ENCODE measurements around the gene KSR1. TPM values are rescaled to one million over a fixed set of nuclear protein-coding genes. Genes with fewer than 3 reads are reported as not detected.
"Not testable (repeated sequence)": the region's sequence is repeated elsewhere in the genome, so short reads cannot be mapped to it uniquely, and the experiment has no call there.

The KSR1 gene
- total RNA-seq, 2 experiments from 2014 or later = 53.9 to 58.2 TPM

DNA sequence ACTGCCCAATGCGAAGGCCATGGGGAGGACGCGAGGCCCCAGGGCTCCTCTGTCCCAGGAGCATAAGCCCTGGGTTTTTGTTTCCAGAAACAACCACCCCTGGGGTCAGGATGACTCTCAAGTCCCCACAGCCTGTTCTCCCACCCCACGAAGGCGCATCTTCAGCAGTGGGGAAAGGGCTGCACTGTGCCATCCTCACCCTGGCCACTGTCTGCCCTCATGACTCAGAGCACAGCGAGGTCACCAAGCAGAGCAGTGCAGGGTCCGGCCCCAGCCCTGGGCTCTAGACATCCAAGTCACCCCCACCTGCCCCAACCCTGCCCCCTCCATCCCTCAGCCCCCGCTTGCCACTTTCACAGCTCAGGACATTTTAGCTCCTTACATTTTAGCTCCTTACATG lies 22.7 kb upstream of the KSR1 start:
- Mint-ChIP-seq H3K9me3 (peaks cover under 1% of the 10 kb centered on the region), H3K36me3 (ENCODE audit: low read depth) (no peaks in the 10 kb centered on the region), H3K27me3 (no peaks in the 10 kb centered on the region), H3K4me1 (ENCODE audit: low read depth) (no peaks in the 10 kb centered on the region), H3K27ac (no peak overlapping the region), H3K4me3 (no peak overlapping the region)
- CTCF ChIA-PET = interaction anchor here (0.8 kb wide), 1 partner anchor 169 kb away, joined by 3 read pairs; no protein-coding TSS in a partner anchor
- TF ChIP-seq, protein P1, sequence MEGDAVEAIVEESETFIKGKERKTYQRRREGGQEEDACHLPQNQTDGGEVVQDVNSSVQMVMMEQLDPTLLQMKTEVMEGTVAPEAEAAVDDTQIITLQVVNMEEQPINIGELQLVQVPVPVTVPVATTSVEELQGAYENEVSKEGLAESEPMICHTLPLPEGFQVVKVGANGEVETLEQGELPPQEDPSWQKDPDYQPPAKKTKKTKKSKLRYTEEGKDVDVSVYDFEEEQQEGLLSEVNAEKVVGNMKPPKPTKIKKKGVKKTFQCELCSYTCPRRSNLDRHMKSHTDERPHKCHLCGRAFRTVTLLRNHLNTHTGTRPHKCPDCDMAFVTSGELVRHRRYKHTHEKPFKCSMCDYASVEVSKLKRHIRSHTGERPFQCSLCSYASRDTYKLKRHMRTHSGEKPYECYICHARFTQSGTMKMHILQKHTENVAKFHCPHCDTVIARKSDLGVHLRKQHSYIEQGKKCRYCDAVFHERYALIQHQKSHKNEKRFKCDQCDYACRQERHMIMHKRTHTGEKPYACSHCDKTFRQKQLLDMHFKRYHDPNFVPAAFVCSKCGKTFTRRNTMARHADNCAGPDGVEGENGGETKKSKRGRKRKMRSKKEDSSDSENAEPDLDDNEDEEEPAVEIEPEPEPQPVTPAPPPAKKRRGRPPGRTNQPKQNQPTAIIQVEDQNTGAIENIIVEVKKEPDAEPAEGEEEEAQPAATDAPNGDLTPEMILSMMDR (IDR thresholded peaks at IDR 0.05) = no peak
- intact Hi-C loops (cut with micrococcal nuclease) = no loop called here
- POLR2A ChIA-PET = no interaction called here
- no peak for ATAC-seq
- DNase-seq = no peak

DNA sequence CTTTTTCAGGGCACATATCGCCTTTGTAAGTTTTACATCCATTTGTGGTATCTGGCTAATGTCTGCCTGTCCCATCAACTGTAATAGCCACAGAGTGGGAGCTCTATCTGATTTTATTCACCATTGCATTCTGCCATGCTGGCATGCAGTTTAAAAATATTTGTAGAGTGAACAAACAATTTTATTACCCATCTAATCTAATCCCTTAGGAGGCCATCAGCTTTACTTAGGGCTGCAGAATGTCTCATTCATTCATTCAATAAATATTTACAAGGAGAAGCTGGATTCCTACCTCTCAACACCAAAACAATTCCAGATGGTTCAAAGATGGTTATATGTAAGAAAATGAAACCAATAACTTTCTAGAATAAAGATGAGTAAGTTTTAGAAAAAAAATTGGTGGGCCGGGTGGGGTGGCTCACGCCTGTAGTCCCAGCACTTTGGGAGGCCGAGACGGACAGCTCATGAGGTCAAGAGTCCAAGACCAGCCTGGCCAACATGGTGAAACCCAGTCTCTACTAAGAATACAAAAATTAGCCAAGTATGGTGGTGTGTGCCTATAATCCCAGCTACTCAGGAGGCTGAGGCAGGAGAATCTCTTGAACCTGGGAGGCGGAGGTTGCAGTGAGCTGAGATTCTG lies 20.7 kb upstream of the KSR1 start:
- H3K27ac Mint-ChIP-seq; ATAC-seq; H3K27me3 Mint-ChIP-seq; intact Hi-C loops (cut with micrococcal nuclease); DNase-seq; H3K9me3 Mint-ChIP-seq; POLR2A ChIA-PET; H3K4me1 Mint-ChIP-seq (ENCODE audit: low read depth); H3K36me3 Mint-ChIP-seq (ENCODE audit: low read depth); H3K4me3 Mint-ChIP-seq: not testable (repeated sequence)
- CTCF ChIA-PET = interaction anchor here (0.8 to 1.4 kb wide), 2 partner anchors 15 to 167 kb away, joined by 3 to 4 read pairs; no protein-coding TSS in a partner anchor

DNA sequence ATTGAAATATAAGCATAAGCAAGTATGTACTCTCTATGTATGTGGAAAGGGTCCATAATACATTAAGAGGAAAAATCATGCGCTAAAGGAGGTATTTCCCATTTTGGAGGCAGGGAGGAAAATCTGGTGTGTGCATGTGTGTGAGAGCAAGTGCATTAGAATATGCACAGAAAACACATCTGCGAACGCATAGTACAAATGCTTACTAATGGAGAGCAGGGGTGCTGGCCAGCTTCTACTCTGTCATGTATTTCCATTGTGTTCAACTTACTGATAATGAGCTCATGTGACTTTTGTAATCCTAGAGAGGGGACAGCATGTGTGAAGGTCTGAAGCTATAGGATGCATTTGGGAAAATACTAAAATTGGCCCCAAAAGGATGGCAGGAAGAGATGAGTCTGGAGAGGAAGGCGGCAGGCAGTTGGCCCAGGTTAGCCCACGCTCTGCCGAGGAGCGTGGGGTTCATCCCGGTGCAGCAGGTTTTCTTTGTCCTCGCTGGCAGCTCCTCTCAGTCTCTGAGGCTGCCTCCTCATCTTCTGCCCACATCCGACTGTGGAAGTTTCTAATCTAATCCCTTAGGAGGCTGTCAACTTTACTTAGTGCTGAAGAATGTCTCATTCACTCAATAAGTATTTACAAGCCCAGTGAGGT lies 17.8 kb upstream of the KSR1 start:
- no peak overlapping the region for H3K4me3 Mint-ChIP-seq
- no peak for ATAC-seq
- H3K27ac Mint-ChIP-seq = no peak overlapping the region
- intact Hi-C loops (cut with micrococcal nuclease) = no loop called here
- no peaks in the 10 kb centered on the region for H3K4me1 Mint-ChIP-seq (ENCODE audit: low read depth)
- no peaks in the 10 kb centered on the region for H3K9me3 Mint-ChIP-seq
- POLR2A ChIA-PET = no interaction called here
- TF ChIP-seq, protein P1 (IDR thresholded peaks at IDR 0.05) = no peak
- DNase-seq = no peak
- no peaks in the 10 kb centered on the region for H3K36me3 Mint-ChIP-seq (ENCODE audit: low read depth)
- peaks cover 2% of the 10 kb centered on the region for H3K27me3 Mint-ChIP-seq
- CTCF ChIA-PET = no interaction called here

DNA sequence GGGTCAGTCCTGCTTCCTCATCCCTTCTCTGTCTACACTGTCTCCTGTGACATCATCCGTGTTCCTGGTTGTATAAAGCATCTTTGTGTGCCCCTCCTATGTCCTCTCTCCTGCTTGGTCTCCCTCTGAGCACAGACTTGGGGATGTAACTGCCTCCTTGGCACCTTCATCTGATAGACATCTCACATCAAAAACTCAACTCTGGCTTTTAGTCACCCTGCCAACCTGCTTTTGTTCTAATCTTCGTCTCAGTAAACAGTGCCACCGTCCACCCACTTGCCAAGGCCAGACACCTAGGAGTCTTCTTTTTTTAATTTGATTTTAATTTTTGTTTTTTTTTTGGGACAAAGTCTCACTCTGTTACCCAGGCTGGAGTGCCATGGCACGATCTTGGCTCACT lies 16.9 kb upstream of the KSR1 start:
- peaks cover 2% of the 10 kb centered on the region for H3K27me3 Mint-ChIP-seq
- ChIA-PET CTCF (no interaction called here), POLR2A (no interaction called here)
- no peak overlapping the region for H3K27ac Mint-ChIP-seq
- no peak overlapping the region for H3K4me3 Mint-ChIP-seq
- ATAC-seq = no peak
- TF ChIP-seq, protein P1 (IDR thresholded peaks at IDR 0.05) = no peak
- H3K4me1 Mint-ChIP-seq (ENCODE audit: low read depth) = no peaks in the 10 kb centered on the region
- H3K9me3 Mint-ChIP-seq = no peaks in the 10 kb centered on the region
- no peak for DNase-seq
- no peaks in the 10 kb centered on the region for H3K36me3 Mint-ChIP-seq (ENCODE audit: low read depth)
- intact Hi-C loops (cut with micrococcal nuclease) = no loop called here

DNA sequence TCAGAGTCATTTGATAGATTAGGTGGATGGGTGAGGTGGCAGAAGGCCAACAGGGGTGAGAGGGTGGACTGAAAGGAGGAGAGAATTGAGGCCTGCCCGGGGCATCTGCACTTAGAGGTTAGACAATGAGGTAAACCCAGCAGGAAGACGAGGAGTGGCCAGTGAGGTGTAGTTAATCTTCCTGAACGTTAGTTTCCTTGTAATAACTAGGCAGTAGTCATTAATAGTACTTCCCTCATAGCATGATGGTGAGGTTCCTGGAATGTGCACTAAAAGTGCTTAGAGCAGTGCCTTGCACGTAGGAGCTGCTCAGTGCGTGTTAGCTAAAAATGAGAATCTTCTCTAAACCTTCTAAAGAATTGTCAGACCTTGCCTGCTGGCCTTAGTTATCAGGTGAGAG lies 13.5 kb upstream of the KSR1 start:
- intact Hi-C loops (cut with micrococcal nuclease) = no loop called here
- Mint-ChIP-seq H3K9me3 (no peaks in the 10 kb centered on the region), H3K27me3 (peaks cover 6% of the 10 kb centered on the region), H3K36me3 (ENCODE audit: low read depth) (no peaks in the 10 kb centered on the region), H3K27ac (no peak overlapping the region), H3K4me1 (ENCODE audit: low read depth) (peaks cover 2% of the 10 kb centered on the region), H3K4me3 (no peak overlapping the region)
- TF ChIP-seq, protein P1 (IDR thresholded peaks at IDR 0.05) = no peak
- ATAC-seq (no peak), DNase-seq (no peak)
- ChIA-PET CTCF (interaction anchor here (1.0 kb wide), 1 partner anchor 157 kb away, joined by 5 read pairs; no protein-coding TSS in a partner anchor), POLR2A (interaction anchor here (0.7 kb wide), 1 partner anchor 200 kb away, joined by 4 read pairs; no protein-coding TSS in a partner anchor)
